ENCODE data around the gene PHKA2.
"Not testable (repeated sequence)": the region's sequence is repeated elsewhere in the genome, so short reads cannot be mapped to it uniquely, and the experiment has no call there.

The PHKA2 gene

DNA sequence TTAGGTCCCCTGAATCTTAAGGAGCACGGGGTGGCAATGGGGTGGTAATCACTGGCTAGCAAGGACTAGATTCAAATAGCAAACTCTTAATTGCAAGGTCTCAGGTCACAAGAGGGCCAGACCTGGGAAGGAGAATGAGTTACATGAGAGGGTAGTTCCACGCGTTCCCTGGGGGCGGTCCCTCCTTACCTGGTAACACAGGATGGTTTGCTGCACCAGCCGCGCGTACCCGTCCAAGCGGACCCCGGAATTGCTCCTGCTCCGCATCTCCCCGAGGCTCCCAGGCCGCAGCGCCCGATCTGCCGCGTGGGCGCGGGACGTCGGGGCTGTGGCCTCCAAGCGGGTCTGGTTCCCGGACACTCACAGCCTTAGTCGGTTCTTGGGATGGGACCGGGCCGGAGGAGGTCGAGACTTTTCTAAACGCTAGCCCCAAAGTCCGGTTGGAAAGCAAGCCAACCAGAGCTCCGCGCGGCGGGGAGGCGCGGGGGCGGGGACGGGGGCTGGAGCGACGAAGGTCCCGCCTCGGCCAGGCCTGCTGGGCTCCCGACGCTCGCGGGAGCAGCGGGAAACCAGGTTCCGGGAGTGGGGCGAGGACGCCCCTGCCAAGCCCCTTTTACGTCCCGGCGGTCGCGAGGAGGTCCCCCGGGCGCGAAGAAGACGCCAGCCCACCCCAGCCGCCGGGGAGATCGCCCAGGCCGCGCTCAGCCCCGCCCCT, at the start of gene PHKA2:
Gene PHKA2 (minus strand): TSS at position 449 of the 715 bp plus-strand sequence. CDS start 182 bp downstream, at position 267.
- DNase-seq: no peak

- no peak for DNase-seq
These were observed 46.9 kb upstream of the PHKA2 start for GRCh38 chrX:19030805-19031204.

DNA sequence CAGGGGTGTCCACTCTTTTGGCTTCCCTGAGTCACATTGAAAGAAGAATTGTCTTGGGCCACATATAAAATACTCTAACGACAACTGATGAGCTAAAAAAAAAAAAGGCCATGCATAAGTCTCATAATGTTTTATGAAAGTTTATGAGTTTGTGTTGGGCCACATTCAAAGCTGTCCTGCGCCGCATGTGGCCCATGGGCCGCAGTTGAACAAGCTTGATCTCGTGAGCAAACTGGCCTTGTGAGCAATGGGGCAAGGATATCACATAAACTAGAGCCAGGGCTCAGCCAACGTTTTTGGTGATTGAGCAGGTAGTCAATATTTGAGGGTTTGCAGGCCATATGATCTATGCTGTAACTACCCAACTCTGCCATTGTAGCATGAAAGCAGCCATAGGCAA, 44.6 kb upstream of the PHKA2 start:
- no peak for DNase-seq

GRCh38 chrX:19024366-19024765, 40.5 kb upstream of the PHKA2 start:
- no peak for DNase-seq

- no peak for DNase-seq
These were observed 36.1 kb upstream of the PHKA2 start for GRCh38 chrX:19019996-19020395.

GRCh38 chrX:19017271-19017670, 33.4 kb upstream of the PHKA2 start:
- peak; percentile 32 for DNase-seq

DNA sequence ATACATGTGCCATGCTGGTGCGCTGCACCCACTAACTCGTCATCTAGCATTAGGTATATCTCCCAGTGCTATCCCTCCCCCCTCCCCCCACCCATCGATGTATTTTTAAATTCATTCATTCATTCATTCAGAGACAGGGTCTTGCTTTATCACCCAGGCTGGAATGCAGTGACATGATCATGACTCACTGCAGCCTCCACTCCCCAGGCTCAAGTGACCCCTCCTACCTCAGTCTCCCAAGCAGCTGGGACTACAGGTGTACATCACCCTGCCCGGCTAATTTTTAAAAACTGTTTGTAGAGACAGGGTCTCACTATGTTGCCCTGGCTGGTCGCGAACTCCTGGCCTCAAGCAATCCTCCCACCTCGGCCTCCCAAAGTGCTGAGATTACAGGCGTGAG, 32.7 kb upstream of the PHKA2 start:
- DNase-seq: not testable (repeated sequence)

- no peak for DNase-seq
These were observed 24.0 kb upstream of the PHKA2 start for GRCh38 chrX:19007868-19008267.

- no peak for DNase-seq
These were observed 23.1 kb upstream of the PHKA2 start for GRCh38 chrX:19007011-19007410.

DNA sequence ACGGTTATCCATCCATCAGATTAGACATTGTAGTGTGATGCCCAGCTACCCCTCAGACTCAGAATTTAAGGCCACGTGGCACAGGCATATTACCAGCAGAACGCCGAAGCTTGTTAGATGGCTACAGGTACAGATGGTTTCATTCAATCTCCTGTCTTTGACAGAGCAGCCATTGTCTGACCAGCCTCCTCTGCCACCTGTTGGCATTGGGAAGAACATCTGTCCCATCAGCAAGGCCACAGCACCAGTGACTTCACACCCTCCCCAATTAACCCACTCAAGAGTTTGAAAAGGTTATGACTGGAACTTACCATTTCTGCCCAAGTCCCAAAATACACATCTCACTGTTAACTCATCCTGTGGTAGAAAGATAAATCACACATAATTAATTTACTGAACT, 22.0 kb upstream of the PHKA2 start:
- no peak for DNase-seq

- DNase-seq: peak; percentile 3
These were observed 19.8 kb upstream of the PHKA2 start for GRCh38 chrX:19003756-19004155.

DNA sequence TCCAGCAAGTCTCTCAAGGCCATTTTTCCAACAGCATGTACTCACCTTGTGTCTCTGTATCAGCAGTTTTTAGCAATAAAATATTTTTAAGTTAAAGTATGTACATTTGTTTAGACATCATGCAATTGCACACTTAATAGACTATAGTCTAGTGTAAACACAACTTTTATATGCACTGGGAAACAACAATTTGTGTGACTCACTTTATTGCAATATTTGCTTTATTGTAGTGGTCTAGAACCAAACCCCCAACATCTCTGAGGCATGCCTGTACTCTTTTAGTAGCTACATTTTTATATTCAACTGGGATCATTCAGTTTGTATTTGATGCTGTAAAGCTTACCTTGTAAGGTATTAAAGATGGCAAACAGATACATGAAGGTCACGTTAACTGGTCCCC, 14.7 kb upstream of the PHKA2 start:
- no peak for DNase-seq

- DNase-seq: no peak
These were observed 14.0 kb upstream of the PHKA2 start for GRCh38 chrX:18997916-18998315.

- no peak for DNase-seq
These were observed 12.6 kb upstream of the PHKA2 start for GRCh38 chrX:18996536-18996935.

GRCh38 chrX:18995221-18995620, 11.3 kb upstream of the PHKA2 start:
- DNase-seq: no peak

GRCh38 chrX:18994713-18995112, 10.8 kb upstream of the PHKA2 start:
- no peak for DNase-seq

GRCh38 chrX:18992829-18993228, 8.9 kb upstream of the PHKA2 start:
- no peak for DNase-seq

GRCh38 chrX:18985186-18985435, 1.2 kb upstream of the PHKA2 start:
- no peak for DNase-seq

GRCh38 chrX:18984381-18985185, 669 bp upstream of the PHKA2 start:
- peak; percentile 87 for DNase-seq

DNA sequence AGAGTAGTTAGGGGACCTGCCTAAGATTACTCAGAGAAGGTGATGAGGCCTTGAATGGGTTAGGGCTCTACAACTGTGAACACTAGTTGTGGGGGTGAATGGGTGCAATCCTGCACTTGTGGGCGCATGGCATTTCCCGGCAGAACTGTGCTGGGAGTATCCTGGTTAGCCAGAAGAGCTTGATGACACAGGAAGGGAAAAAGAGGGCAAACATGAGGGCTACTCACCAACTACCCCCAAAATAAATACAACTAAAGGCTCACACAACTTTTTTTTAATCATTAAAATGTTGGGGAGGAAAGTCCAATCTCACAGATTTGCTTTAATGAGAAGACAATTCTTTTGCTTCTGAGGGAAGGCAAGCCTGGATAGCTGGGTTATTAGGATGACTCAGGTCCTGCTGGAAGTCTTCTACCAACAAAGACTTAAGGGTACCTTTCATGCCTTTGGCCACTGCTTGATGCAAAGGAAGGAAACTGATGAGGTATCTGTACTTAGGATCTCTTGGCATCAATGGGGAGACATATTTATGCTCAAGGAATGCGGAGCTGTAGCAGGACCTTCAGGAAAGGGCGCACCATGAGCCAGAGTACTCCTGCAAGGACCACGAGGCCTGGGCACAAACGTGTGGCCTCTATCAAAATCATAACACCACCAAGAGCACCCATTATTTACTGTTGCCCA, 2.6 kb downstream of the PHKA2 start:
- DNase-seq: no peak

- not testable (repeated sequence) for DNase-seq
These were observed 3.7 kb downstream of the PHKA2 start for GRCh38 chrX:18980262-18980661.

DNA sequence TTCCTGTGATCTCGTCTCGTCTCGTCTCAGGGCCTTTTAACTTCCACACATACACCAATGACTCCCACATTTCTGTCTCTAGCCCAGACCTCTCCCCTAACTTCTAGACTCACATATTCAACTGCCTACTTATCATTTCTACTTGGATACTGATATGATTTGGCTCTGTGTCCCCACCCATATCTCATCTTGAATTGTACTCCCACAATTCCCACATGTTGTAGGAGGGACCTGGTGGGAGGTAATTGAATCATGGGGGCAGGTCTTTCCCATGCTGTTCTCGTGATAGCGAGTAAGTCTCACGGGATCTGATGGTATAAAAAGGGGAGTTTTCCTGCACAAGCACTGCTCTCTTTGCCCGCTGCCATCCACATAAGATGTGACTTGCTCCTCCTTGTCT, 8.9 kb downstream of the PHKA2 start:
- no peak for DNase-seq

GRCh38 chrX:18973527-18974192, 10.3 kb downstream of the PHKA2 start:
- peak; percentile 40 for DNase-seq

- DNase-seq: no peak
These were observed 12.4 kb downstream of the PHKA2 start for GRCh38 chrX:18971506-18971905.

Measured in eye (tissue), 1 donor.